ENCODE data around the gene GTF2F2. TPM values are rescaled to one million over a fixed set of nuclear protein-coding genes. Genes with fewer than 3 reads are reported as not detected.

The GTF2F2 gene
- polyA plus RNA-seq (ENCODE audit: insufficient read length in 4 of 4), result 10 to 100 TPM; 24.9 to 32.8 (median 28.3) TPM

DNA sequence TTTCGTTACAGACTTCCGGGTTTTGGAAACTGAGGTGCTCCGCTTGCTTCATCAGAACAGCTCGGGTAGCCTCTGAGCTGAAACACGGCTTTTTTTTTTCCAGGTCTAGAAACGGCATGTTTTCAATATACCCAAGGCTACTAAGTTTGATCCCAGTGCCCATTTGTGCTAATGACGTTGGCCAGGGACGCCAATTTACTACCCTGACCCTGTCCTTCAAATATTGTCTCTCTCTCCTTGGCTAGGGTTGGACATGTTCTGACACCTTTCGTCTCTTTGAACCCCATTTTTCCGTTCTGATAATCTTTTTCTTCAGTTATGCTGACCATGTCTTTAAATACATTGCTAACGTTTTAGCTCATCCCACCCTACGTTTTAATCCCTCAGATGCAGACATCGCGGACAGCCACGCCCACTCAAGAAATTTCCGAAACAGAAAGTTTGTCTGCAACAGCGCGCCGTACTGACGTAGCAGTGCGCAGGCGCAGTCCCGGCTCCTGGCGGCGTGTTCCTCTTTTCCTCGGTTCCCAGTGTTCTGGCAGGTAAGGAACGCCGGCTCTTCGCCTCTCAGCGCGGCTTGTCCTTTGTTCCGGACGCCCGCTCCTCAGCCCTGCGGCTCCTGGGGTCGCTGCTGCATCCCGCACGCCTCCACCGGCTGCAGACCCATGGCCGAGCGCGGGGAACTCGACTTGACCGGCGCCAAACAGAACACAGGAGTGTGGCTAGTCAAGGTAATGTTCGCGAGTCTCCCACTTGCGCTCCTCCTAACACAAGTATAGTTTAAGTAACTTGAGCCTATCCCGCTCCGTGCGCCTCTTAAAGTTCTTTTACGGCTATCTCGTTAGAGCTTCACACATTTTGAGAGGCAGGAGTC lies at the start of gene GTF2F2:
Gene GTF2F2, plus strand, starts transcription at position 520 of the 874 bp plus-strand sequence. Its CDS starts 146 bp downstream, at position 666.
- DNase-seq (ENCODE audit: low read depth in 4 of 4, low spot score in 2 of 4), result peak; percentile 81 to 89 (median 84)

- no peak for DNase-seq (ENCODE audit: low read depth in 4 of 4, low spot score in 2 of 4)
These were observed 46.5 kb upstream of the GTF2F2 start for GRCh38 chr13:45073809-45074208.

DNA sequence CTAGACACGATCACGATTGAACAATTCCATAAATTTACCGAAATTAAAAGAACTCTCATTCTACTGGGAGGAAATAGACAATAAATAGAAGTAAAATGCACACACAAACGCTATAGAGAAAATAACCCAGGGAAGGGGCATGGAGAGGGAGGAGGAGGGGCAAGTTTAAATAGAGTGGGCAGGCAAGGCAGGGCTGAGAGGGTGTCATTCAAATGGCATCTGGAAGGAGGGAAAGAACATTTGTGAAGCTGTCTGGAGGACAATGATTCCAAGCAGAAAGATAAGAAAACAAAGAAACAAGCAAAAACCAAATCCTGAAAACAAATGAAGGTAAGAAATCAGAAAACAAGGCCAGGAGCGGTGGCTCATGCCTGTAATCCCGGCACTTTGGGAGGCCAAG lies 45.6 kb upstream of the GTF2F2 start:
- no peak for DNase-seq (ENCODE audit: low read depth in 4 of 4, low spot score in 2 of 4)

GRCh38 chr13:45078003-45078402 lies 42.3 kb upstream of the GTF2F2 start:
- no peak for DNase-seq (ENCODE audit: low read depth in 4 of 4, low spot score in 2 of 4)

GRCh38 chr13:45082964-45083363 lies 37.3 kb upstream of the GTF2F2 start:
- no peak for DNase-seq (ENCODE audit: low read depth in 4 of 4, low spot score in 2 of 4)

GRCh38 chr13:45084515-45084914 lies 35.8 kb upstream of the GTF2F2 start:
- DNase-seq (ENCODE audit: low read depth in 4 of 4, low spot score in 2 of 4), result no peak

DNA sequence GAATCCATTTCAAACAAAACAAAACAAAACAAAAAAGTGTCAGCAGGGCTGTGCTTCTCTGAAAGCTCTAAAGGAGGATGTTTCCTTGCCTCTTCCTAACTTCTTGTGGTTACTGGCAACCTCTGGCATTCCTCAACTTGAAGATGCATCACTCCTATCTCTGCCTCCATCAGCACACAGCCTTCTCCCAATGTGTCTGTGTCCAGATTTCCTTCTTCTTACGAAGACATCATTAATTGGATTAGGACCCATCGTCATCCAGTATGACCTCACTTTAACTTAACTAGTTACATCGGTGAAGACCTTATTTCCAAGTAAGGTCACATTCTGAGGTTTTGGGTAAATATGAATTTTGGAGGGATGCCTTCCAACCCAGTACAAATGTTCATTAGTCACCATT lies 33.8 kb upstream of the GTF2F2 start:
- no peak for DNase-seq (ENCODE audit: low read depth in 4 of 4, low spot score in 2 of 4)

GRCh38 chr13:45092663-45093062 lies 27.6 kb upstream of the GTF2F2 start:
- DNase-seq (ENCODE audit: low read depth in 4 of 4, low spot score in 2 of 4), result no peak

GRCh38 chr13:45100573-45101262 lies 19.6 kb upstream of the GTF2F2 start:
- DNase-seq (ENCODE audit: low read depth in 4 of 4, low spot score in 2 of 4), result no peak

- no peak for DNase-seq (ENCODE audit: low read depth in 4 of 4, low spot score in 2 of 4)
These were observed 18.8 kb upstream of the GTF2F2 start for GRCh38 chr13:45101327-45102018.

- no peak for DNase-seq (ENCODE audit: low read depth in 4 of 4, low spot score in 2 of 4)
These were observed 18.2 kb upstream of the GTF2F2 start for GRCh38 chr13:45102136-45102507.

GRCh38 chr13:45103449-45103848 lies 16.9 kb upstream of the GTF2F2 start:
- DNase-seq (ENCODE audit: low read depth in 4 of 4, low spot score in 2 of 4), result no peak

- no peak for DNase-seq (ENCODE audit: low read depth in 4 of 4, low spot score in 2 of 4)
These were observed 16.0 kb upstream of the GTF2F2 start for GRCh38 chr13:45104261-45104660.

DNA sequence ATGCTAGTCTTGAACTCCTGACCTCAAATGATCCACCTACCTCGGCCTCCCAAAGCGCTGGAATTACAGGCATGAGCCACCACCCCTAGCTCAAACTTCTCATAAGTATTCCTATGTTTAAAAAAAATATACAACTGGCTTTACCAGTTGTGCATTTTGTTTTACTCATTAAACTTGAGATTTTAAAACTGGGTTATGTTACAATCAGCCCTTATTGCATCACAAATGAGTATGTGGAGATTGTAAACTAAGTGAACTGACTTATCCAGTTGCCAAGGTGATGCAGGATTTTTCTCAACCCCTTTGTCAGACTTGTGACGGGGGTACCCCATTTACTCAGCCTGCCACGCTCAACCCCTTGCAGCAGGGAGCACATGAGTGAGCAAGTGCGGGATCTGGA lies 14.4 kb upstream of the GTF2F2 start:
- no peak for DNase-seq (ENCODE audit: low read depth in 4 of 4, low spot score in 2 of 4)

- no peak for DNase-seq (ENCODE audit: low read depth in 4 of 4, low spot score in 2 of 4)
These were observed 12.8 kb upstream of the GTF2F2 start for GRCh38 chr13:45107539-45107938.

GRCh38 chr13:45108716-45109101 lies 11.6 kb upstream of the GTF2F2 start:
- no peak for DNase-seq (ENCODE audit: low read depth in 4 of 4, low spot score in 2 of 4)

DNA sequence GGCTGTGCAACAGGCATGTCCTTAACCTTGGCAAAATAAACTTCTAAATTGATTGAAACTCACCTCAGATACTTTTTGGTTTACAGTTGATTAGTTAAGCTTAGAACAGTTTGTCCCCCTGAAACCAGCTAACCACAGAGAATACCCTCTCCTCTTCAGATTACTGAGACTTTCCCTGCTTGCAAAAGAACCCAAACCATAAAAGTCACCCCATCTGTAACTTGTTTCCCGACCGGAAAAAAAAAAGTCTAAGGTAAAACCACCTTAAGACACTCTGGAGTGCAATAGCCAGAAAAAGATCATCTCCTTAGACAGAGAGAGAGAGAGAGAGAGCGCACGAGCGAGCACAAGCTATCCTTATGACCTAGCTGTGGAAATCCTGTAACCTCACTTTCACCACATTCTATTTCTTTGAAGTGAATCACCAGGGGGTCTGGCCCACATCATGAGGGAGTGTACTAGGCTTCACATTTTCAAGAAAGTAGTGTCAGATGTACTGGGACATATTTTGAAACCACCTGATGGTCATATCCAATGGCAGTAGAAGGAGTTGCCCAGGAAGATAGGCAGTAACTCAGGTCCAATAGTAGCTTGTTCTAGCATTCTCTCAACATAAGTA lies 11.1 kb upstream of the GTF2F2 start:
- DNase-seq (ENCODE audit: low read depth in 4 of 4, low spot score in 2 of 4), result no peak

DNA sequence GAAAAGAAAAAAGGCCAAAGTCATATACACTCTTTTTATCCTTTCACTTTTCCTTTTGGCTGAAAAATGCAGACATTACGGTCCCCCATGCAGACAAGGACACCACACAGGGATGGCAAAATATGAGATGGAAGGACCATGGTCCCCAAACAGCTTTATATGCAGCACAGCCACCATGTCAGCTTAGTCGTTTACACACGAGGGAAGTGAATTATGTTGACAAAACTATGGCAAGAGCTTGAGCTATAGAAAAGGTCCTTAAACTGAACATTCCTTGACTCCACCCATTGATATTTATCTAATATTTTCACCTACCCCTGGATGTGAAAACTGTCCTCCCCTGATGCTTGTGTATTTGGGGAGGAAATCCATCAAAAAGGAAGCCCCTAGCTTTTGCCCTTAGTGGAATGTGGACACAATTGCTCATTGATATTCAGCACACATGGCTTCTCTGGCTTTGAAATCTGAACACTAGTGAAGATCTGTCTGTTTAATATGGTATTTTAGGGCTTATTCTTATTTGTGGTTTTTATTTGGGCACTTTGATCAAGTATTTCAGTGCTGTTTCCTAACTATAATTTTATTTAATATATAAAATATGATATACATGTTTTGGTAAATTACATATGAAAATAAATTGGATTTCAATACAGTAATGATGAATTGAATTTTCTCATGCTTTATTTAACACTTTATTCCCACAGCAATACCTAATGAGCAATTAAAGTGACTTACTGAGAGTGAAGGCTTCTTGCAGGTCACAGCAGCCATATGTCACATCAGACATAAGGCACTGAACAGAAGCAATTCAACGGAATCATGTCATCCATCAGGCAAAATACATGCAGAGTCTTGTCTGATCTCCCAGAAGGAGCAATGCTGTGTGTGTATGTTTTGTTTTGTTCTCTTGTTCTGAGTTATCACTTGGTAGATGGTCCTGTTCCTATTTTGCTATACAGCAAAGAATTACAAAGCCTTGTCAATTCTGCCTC lies 6.8 kb upstream of the GTF2F2 start:
- no peak for DNase-seq (ENCODE audit: low read depth in 4 of 4, low spot score in 2 of 4)

GRCh38 chr13:45119469-45119990 lies 780 bp upstream of the GTF2F2 start:
- DNase-seq (ENCODE audit: low read depth in 4 of 4, low spot score in 2 of 4), result peak in 1 of 4 donors; percentile 28

All from left renal cortex interstitium (tissue), 4 donors.